ENCODE results near the gene WBP4.
"Not testable (repeated sequence)": the region's sequence is repeated elsewhere in the genome, so short reads cannot be mapped to it uniquely, and the experiment has no call there.

WBP4 gene

DNA sequence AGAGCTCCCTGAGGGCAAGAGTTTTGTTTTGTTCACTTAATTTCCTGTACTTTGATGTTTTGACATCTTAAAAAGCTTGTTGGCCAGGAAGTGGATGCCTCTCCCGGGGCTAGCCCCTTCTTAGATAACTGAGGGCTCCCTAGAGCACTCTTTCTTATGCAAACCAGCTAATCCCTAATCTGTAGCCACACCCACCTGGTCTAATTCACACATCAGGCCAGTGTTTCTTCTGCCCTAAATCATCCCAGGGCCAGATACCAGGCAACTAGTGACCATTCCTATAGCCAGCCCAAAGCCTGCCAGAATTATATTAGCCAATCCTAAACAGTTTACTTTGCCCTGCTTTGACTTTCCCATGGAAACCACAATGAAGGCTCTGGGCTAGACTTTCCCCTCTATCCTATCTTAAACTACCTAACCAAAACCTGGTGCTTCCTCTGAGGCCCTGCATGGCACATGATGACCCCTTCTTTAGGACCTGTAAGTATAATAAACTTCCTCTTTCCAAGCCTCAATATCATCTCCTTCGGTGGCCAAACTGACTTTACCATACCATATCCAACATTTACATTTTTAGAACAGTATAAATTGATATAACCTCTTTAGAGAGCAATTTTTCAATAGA lies 24.8 kb downstream of the WBP4 start:
- no peak for DNase-seq (ENCODE audit: extremely low read depth, low read depth)
- TF ChIP-seq, protein P1, sequence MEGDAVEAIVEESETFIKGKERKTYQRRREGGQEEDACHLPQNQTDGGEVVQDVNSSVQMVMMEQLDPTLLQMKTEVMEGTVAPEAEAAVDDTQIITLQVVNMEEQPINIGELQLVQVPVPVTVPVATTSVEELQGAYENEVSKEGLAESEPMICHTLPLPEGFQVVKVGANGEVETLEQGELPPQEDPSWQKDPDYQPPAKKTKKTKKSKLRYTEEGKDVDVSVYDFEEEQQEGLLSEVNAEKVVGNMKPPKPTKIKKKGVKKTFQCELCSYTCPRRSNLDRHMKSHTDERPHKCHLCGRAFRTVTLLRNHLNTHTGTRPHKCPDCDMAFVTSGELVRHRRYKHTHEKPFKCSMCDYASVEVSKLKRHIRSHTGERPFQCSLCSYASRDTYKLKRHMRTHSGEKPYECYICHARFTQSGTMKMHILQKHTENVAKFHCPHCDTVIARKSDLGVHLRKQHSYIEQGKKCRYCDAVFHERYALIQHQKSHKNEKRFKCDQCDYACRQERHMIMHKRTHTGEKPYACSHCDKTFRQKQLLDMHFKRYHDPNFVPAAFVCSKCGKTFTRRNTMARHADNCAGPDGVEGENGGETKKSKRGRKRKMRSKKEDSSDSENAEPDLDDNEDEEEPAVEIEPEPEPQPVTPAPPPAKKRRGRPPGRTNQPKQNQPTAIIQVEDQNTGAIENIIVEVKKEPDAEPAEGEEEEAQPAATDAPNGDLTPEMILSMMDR (IDR thresholded peaks at IDR 0.05; ENCODE audit: low read depth, low read length): no peak

DNA sequence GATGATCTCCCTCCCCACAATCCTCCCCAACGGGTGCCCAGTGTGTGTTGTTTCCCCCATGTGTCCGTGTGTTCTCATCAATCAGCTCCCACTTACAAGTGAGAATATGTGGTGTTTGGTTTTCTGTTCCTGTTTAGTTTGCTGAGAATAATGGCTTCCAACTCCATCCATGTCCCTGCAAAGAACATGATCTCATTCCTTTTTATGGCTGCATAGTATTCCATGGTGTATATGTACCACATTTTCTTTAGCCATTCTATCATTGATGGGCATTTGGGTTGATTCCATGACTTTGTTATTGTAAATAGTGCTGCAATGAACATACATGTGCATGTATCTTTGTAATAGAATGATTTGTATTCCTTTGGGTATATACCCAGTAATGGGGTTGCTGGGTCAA lies 34.4 kb downstream of the WBP4 start:
- not testable (repeated sequence) for DNase-seq (ENCODE audit: extremely low read depth, low read depth)

DNA sequence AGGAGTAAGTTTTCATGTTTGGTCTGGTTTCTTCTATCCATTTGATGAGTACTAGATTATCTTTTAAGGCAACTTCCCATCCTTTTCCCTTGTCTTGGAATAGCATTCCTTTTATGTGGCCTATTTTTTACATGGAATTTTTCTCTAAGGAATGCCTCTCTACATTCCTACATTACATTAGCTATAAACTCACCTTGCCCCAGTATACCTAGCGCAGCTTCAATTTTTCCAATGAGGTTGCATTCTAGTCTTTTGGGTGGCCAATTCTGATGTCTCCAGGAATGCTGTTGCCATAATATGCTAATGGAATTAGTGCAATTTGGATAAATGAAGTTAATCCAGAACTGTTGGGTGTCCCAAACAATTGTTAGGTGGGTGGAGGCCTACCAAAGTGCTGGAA lies 37.5 kb downstream of the WBP4 start:
- TF ChIP-seq, protein P1 (IDR thresholded peaks at IDR 0.05; ENCODE audit: low read depth, low read length): no peak
- DNase-seq (ENCODE audit: extremely low read depth, low read depth): no peak

DNA sequence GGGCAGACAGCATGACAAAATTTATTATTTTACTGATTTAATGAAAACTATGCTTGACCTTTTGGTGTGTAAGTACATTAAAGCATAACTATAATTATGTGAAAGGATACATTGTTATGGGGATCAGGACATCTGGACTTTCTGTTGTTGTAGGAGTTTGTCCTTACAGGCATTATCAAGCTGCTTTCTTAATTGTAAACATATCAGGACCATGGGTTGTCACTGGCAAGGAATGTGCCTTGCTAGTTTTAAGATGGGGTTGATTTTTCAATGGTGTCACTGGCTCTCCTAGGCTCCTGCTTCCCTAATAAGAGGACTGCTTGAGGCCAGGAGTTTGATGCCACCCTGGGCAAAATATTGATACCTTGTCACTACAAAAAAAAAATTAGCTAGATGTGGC lies 38.7 kb downstream of the WBP4 start:
- TF ChIP-seq, protein P1 (IDR thresholded peaks at IDR 0.05; ENCODE audit: low read depth, low read length): no peak
- DNase-seq (ENCODE audit: extremely low read depth, low read depth): no peak

DNA sequence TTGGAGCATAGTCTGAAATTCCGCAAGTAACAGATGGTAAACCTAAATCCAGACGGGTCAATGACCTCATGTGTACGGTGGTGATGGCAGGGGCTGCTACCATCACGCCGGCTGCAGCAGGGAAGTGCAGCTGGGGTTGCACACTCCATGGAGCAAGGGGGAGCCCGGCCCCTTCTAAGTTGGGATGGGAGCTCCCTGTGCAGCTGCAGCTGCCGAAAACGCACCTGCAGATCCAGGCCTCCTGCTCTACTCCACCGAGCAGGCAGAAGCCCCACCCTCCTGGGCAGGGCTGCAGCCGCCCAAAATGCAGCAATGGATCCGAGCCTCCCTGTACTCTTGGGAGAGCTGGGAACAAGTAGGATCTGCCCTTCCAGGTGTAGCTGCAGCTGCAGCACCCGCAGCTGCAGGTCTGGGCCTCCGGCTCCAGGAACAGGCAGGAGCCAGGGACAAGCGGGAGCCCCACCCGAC lies 45.8 kb downstream of the WBP4 start:
- TF ChIP-seq, protein P1 (IDR thresholded peaks at IDR 0.05; ENCODE audit: low read depth, low read length): no peak
- DNase-seq (ENCODE audit: extremely low read depth, low read depth): no peak

DNA sequence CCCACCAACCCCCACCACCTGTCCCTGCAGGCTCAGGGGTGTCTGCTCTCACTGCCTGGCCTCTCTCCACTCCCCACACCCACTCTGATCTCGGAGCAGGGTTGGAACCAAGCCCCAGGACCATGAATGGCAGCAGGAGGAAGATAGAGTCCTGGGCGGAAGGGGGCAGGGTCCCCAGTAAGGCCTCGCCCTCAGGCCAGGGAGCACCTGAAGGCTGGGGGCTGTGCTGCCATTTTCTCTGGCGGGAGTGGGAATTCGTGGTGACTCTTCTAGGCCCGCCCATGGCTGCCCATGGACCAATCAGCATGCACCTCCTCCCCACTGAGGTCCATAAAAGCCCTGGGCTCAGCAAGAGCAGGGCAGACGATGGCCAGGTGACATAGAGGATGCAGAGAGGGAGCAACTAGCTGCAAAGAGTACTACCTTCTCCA lies 46.3 kb downstream of the WBP4 start:
- TF ChIP-seq, protein P1 (IDR thresholded peaks at IDR 0.05; ENCODE audit: low read depth, low read length): no peak
- no peak for DNase-seq (ENCODE audit: extremely low read depth, low read depth)

DNA sequence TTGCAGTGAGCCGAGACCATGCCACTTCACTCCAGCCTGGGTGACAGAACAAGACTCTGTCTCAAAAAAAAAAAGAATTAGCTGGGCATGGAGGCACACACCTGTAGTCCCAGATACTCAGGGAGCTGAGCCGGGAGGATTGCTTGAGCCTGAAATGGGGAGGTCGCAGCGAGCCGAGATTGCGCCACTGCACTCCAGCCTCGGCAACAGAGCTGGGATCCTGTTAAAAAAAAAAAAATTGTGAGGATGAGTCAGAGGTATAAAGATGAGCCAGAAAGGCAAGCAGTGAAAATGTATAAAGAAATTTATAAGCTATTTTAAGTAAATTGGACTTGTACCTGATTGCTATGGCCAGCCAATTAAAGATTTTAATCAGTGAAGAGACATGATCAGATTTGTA lies 50.1 kb downstream of the WBP4 start:
- TF ChIP-seq, protein P1 (IDR thresholded peaks at IDR 0.05; ENCODE audit: low read depth, low read length): no peak
- DNase-seq (ENCODE audit: extremely low read depth, low read depth): no peak

DNA sequence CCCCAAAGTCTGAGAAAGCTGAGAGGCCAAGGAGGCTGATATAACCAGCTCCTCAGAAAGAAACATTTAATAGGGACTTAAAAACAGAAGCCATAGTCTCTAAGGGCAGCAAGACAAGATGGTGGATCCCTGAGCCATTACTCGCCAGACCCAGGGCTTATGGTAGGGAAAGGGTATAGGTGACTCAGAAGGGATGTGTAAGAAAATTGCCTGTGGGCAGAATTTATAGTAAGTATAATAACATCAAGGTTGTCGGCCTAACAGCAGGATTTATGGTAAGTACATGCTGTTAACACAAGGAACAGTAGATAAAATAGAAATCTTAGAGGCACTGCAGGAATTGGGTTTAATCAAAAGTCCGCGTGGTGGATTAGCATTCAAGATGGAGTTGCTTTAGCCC lies 56.6 kb downstream of the WBP4 start:
- TF ChIP-seq, protein P1 (IDR thresholded peaks at IDR 0.05; ENCODE audit: low read depth, low read length): no peak
- DNase-seq (ENCODE audit: extremely low read depth, low read depth): no peak
